AG10803 (cell line): ENCODE measurements around the gene DPYSL3.
"Not testable (repeated sequence)": the region's sequence is repeated elsewhere in the genome, so short reads cannot be mapped to it uniquely, and the experiment has no call there.

Experiments
- DNase-seq: peaks from one replicate; pipeline ENCODE4 v3.0.0; 2010; ENCODE audit warnings: low read depth
- H3K4me3 ChIP-seq: 2 replicates; pipeline ENCODE4 v1.5.1; 2011; ENCODE audit warnings: mild to moderate bottlenecking, low read length, control low read depth
- TF ChIP-seq, protein P1 (sequence below): conservative IDR thresholded peaks from 2 replicates; pipeline ENCODE4 v1.5.1; 2011; ENCODE audit warnings: mild to moderate bottlenecking, low read length, control low read depth, inconsistent platforms

DPYSL3 gene

DNA sequence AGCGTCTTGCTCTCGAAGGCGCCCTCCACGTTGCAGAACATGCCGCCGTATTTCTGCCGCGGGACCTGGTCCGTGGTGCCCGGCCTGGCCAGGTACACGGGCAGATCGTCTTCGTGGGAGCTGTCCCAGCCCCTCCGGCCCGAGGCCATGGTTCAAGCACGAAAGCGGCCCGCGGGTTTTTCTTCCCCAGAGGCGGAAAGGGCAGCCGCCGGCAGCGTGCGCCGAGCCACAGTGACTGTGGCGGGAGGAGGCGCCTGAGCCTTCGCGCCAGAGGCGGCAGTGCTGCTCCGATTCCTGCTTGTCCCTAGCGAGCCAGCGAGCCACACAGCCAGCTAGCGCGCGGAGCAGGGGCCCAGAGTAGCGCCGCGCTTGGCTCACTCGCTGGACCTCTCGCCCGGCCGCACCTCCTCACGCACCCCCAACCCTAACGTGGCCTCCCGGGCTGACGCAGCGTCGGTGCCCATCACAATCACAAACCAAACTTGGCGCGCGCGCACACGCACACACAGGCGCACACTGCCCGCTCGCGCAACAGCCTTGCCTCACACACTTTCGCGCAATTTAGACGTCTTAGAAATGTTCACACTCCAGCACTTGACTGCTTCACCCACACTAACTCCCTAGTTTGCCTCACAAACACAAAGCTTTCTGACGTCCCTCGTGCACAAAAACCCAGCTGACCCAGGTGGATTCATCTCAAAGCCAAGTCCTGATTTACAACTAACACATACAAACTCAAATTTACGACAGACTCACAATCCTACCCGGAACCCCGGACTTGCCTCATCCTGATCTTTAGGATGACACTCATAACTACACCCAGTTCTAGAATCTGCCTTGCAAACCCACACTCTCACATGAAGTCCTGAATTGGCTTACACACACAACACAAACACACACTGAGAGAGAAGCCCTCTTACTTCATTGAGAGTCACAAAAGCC lies at the start of gene DPYSL3:
DPYSL3 (minus strand) TSS at position 359 of the 942 bp plus-strand sequence; CDS start at position 149, 210 bp downstream.
- peak within 1 kb of the TSS; percentile 97 for H3K4me3 ChIP-seq

DNA sequence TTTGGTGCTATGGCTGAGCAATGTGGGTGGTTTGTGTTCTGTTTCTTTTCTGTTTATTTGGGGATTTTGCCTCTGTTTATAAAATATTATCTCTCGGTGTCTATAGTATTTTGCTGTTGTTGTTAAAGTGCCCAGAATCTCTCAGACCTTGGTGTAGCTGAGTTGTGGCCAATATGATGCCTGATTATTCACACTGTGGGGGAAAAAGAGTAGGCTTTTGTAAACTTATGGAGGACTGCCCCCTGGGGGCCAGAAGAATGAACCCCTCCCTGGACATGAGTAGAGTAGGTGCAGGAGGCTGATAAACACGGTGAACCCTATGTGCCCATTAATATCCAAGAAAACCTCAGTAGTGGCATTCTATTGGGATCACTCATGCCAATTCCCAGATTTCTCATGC lies 49.0 kb upstream of the DPYSL3 start:
- DNase-seq, result peak; percentile 82
- H3K4me3 ChIP-seq, result no peak overlapping the region
- TF ChIP-seq, protein P1, sequence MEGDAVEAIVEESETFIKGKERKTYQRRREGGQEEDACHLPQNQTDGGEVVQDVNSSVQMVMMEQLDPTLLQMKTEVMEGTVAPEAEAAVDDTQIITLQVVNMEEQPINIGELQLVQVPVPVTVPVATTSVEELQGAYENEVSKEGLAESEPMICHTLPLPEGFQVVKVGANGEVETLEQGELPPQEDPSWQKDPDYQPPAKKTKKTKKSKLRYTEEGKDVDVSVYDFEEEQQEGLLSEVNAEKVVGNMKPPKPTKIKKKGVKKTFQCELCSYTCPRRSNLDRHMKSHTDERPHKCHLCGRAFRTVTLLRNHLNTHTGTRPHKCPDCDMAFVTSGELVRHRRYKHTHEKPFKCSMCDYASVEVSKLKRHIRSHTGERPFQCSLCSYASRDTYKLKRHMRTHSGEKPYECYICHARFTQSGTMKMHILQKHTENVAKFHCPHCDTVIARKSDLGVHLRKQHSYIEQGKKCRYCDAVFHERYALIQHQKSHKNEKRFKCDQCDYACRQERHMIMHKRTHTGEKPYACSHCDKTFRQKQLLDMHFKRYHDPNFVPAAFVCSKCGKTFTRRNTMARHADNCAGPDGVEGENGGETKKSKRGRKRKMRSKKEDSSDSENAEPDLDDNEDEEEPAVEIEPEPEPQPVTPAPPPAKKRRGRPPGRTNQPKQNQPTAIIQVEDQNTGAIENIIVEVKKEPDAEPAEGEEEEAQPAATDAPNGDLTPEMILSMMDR, result peak; percentile 94

More for the DNA sequence above, at the start of gene DPYSL3:
- TF ChIP-seq, protein P1, result peak; percentile 42
- peak; percentile 82 for DNase-seq

DNA sequence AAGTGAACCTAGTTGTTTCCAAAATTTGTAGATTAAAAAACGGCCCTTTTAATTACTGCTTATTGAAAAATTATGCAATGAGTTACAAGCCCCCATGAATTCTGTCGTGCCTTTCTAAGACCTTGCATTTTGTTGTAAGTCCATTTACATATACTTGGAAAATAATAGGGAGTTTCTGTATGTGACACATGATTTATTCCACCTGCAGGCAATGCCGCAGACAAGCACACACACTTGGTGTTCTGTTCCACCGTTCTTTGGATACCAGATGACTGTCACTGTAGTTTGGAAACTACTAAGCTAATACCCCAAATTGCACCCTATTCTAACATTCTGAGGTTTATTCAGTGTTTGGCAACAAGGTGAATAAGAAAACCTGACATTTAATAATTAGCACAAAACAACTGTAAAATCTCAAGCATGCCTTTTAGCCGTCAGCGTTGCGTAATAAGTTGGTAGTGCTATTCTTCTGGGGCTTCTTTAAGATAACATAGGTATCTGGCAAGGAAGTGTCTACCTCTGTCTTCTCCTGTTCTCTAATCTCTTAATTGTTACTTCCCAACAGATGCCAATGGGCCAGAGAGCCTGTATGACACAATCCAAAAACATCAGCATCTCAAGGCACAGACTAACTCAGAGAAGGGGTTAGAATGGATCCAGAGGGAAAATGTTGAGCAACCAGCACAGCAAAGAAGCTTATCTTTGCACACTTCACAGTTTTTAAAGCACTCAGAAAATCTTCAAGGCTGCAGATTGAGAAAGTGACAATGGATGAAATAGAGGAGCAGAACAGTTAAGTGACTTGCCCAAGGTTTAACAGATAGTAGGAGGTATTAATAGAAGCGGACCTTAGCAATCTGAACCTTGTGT lies 48.2 kb upstream of the DPYSL3 start:
- DNase-seq, result peak; percentile 51

DNA sequence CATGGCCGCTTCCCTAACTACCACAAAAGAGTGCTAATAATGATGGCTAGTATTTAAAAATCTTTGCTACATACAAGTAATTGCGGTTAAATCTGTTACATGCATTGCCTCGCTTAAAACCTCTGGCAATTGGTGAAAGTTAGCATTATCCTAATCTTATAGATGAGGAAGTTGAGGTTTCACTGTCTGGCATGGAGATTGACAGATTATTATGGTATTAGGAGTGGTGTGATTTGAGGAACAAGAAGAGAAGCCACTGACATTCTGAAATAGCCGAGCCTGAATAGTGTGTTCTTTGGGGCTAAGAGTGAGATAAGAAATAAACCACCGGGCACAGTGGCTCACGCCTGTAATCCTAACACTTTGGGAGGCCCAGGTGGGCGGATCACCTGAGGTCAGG lies 45.3 kb upstream of the DPYSL3 start:
- TF ChIP-seq, protein P1, result no peak
- DNase-seq, result no peak
- no peak overlapping the region for H3K4me3 ChIP-seq

More for the DNA sequence above, 48.2 kb upstream of the DPYSL3 start:
- no peak overlapping the region for H3K4me3 ChIP-seq
- TF ChIP-seq, protein P1, result no peak

DNA sequence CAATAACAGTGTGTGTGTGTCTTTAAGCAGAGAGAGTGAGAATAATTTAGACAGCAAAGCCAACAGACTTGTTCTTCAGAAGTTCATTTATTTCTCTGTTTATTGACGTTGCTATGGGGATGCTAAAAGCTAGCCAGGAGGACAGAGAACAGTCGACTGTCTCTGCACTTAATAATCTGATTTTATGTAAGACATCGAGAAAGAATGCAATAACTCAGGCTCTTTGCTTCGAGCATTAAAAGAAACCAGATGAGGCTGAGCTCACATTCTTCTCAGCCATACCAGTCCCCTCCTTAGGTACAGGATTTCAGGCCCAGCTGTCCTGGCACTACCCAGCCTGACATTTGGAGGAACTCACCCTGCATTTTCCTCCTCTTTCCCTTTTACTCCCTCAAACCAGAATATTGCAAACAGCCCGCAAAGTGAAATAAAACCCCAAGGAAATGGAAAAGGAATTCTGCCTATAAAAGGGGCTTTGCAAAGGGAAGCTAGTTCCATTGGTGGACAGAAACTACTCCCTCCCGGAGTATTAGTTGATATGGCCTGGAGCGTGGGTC lies 44.5 kb upstream of the DPYSL3 start:
- peak; percentile 98 for DNase-seq
- peak overlapping the region; percentile 46 for H3K4me3 ChIP-seq
- TF ChIP-seq, protein P1, result no peak

DNA sequence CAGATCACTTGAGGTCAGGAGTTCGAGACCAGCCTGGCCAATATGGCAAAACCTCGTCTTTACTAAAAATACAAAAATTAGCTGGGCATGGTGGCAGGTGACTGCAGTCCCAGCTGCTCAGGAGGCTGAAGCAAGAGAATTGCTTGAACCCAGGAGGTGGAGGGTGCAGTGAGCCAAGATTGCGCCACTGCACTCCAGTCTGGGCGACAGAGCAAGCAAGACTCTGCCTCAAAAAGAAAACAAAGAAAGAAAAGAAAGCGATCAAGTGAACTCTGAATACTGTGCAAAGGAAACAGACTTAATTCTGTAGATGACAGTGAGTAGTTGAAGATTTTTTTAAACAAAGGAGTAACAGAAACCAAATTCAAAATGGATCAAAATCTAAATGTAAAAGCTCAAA lies 43.9 kb upstream of the DPYSL3 start:
- peak overlapping the region; percentile 46 for H3K4me3 ChIP-seq
- DNase-seq, result not testable (repeated sequence)

DNA sequence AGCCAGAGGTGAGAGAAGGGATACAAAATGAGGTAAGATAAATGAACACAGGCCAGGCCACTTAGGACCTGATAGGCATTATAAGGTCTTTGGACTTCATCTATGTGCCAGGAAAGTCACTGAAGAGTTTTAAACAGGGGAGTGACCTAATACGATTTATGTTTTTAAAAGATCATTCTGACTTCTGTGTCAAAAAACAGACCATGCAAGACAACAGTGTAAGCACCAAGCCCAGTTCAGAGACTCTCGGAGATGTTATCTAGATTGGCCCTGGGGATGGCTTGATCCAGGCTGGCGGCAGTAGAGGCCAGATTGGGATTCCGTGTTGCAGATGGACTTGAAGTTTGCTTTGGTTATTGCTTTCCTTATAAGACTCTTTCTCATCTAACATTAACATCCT lies 43.0 kb upstream of the DPYSL3 start:
- TF ChIP-seq, protein P1, result no peak
- H3K4me3 ChIP-seq, result no peak overlapping the region
- no peak for DNase-seq
